ENCODE results near the gene BAIAP3.

BAIAP3 gene, protein sequence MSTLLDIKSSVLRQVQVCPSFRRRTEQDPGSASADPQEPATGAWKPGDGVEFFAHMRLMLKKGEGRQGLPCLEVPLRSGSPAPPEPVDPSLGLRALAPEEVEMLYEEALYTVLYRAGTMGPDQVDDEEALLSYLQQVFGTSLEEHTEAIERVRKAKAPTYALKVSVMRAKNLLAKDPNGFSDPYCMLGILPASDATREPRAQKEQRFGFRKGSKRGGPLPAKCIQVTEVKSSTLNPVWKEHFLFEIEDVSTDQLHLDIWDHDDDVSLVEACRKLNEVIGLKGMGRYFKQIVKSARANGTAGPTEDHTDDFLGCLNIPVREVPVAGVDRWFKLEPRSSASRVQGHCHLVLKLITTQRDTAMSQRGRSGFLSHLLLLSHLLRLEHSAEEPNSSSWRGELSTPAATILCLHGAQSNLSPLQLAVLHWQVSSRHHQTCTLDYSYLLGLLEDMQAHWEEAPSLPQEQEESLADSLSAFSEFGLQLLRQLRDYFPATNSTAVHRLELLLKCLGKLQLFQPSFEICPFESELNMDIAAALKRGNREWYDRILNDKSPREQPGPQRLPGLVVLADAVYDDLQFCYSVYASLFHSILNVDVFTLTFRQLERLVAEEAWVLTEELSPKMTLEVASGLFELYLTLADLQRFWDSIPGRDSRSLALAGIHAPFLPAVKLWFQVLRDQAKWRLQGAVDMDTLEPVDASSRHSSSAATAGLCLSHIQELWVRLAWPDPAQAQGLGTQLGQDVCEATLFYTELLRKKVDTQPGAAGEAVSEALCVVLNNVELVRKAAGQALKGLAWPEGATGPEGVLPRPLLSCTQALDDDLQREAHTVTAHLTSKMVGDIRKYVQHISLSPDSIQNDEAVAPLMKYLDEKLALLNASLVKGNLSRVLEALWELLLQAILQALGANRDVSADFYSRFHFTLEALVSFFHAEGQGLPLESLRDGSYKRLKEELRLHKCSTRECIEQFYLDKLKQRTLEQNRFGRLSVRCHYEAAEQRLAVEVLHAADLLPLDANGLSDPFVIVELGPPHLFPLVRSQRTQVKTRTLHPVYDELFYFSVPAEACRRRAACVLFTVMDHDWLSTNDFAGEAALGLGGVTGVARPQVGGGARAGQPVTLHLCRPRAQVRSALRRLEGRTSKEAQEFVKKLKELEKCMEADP
- long read RNA-seq: 0 reads

DNA sequence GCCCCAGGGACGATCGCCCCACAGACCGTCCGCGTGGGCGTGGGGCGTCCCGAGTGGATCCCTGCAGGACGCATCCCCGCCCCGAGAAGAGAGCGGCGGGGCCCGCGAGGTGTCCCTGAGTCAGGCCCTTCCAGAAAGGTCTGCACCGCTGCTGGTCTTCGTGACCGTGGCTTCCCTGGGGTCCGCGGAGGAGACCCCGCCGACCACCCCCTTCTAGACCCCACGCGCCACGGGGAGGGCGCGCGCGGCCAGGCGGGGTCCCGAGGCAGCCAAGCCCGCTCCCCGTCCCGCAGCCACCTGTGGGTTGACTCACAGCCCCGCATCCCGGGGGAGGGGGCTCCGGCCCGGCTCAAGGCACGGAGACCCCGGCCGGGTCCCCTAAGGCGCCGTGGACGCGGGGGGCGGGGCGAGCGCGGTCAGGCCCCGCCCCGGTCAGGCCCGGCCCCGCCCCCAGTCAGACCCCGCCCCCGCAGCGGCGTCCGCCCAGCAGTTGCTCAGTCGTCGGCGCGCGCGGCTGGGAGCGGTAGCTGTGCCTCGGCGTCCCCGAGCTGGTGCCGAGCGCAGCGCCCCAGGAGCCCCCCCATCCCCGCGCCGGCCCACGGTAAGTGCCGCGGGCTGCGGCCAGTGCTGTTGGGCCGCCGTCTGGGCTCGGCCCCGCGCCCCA, at the start of gene BAIAP3:
TSS of gene BAIAP3 (plus strand) at position 497 of the 664 bp plus-strand sequence. CDS start 4,905 bp downstream, outside the sequence.
- peaks cover 58% of the 10 kb centered on the region for H3K27me3 ChIP-seq (ENCODE audit: insufficient read depth, poor library complexity, severe bottlenecking)

DNA sequence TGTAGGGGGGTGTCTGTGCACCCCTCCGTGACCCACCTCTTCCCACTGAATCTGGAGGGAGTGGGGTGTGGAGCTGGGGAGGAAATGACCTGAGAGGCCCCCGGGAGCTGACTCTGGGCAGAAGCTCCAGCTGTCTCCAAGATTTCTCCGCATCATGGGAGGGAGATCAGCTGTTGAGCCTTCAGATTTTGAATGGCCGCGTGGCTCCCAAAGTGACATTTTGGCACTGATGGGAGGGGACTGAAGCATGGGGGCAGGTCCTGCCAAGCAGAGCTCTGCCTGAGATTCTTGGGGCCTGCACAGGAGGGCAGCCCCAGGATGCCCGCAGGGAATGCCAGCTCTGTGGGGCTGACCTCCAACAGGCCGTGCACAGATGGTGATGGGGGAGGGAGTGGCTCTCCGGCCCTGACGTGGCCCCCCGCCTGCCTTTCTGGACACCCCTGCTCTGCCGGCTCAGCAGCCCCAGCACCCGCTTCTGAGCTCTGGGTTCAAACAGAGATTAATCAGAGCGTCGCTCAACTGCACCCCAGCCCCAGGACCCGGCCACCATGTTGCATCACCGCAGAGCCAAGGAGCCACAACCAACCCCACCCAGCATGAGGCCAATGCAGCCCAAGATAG, 49.3 kb upstream of the BAIAP3 start:
- Histone ChIP-seq H3K27ac (replicated peaks) (no peak overlapping the region), H3K4me3 (replicated peaks; ENCODE audit: insufficient read depth, low read length) (no peak overlapping the region), H3K27me3 (ENCODE audit: insufficient read depth, poor library complexity, severe bottlenecking) (peaks cover 31% of the 10 kb centered on the region)
- DNase-seq (ENCODE audit: low read depth in 1 of 2, low spot score in 1 of 2): no peak
- TF ChIP-seq SPI1 (IDR thresholded peaks at IDR 0.05; ENCODE audit: borderline replicate concordance, low read depth): no peak
- TF ChIP-seq POLR2AphosphoS5 (IDR thresholded peaks at IDR 0.05; ENCODE audit: low read depth): no peak
- TF ChIP-seq, protein P1, sequence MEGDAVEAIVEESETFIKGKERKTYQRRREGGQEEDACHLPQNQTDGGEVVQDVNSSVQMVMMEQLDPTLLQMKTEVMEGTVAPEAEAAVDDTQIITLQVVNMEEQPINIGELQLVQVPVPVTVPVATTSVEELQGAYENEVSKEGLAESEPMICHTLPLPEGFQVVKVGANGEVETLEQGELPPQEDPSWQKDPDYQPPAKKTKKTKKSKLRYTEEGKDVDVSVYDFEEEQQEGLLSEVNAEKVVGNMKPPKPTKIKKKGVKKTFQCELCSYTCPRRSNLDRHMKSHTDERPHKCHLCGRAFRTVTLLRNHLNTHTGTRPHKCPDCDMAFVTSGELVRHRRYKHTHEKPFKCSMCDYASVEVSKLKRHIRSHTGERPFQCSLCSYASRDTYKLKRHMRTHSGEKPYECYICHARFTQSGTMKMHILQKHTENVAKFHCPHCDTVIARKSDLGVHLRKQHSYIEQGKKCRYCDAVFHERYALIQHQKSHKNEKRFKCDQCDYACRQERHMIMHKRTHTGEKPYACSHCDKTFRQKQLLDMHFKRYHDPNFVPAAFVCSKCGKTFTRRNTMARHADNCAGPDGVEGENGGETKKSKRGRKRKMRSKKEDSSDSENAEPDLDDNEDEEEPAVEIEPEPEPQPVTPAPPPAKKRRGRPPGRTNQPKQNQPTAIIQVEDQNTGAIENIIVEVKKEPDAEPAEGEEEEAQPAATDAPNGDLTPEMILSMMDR (IDR thresholded peaks at IDR 0.05; ENCODE audit: insufficient read depth, low read length): no peak
- TF ChIP-seq GABPA (IDR thresholded peaks at IDR 0.05; ENCODE audit: low read depth): no peak
- TF ChIP-seq, protein P2, sequence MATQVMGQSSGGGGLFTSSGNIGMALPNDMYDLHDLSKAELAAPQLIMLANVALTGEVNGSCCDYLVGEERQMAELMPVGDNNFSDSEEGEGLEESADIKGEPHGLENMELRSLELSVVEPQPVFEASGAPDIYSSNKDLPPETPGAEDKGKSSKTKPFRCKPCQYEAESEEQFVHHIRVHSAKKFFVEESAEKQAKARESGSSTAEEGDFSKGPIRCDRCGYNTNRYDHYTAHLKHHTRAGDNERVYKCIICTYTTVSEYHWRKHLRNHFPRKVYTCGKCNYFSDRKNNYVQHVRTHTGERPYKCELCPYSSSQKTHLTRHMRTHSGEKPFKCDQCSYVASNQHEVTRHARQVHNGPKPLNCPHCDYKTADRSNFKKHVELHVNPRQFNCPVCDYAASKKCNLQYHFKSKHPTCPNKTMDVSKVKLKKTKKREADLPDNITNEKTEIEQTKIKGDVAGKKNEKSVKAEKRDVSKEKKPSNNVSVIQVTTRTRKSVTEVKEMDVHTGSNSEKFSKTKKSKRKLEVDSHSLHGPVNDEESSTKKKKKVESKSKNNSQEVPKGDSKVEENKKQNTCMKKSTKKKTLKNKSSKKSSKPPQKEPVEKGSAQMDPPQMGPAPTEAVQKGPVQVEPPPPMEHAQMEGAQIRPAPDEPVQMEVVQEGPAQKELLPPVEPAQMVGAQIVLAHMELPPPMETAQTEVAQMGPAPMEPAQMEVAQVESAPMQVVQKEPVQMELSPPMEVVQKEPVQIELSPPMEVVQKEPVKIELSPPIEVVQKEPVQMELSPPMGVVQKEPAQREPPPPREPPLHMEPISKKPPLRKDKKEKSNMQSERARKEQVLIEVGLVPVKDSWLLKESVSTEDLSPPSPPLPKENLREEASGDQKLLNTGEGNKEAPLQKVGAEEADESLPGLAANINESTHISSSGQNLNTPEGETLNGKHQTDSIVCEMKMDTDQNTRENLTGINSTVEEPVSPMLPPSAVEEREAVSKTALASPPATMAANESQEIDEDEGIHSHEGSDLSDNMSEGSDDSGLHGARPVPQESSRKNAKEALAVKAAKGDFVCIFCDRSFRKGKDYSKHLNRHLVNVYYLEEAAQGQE (IDR thresholded peaks at IDR 0.05; ENCODE audit: insufficient replicate concordance, low read depth): no peak

More for the DNA sequence above, at the start of gene BAIAP3:
- H3K27ac ChIP-seq (replicated peaks): no peak within 1 kb of the TSS
- no peak within 1 kb of the TSS for H3K4me3 ChIP-seq (replicated peaks; ENCODE audit: insufficient read depth, low read length)
- TF ChIP-seq GABPA (IDR thresholded peaks at IDR 0.05; ENCODE audit: low read depth): no peak
- no peak for TF ChIP-seq SPI1 (IDR thresholded peaks at IDR 0.05; ENCODE audit: borderline replicate concordance, low read depth)
- TF ChIP-seq, protein P2 (IDR thresholded peaks at IDR 0.05; ENCODE audit: insufficient replicate concordance, low read depth): no peak
- TF ChIP-seq POLR2AphosphoS5 (IDR thresholded peaks at IDR 0.05; ENCODE audit: low read depth): no peak
- no peak for DNase-seq (ENCODE audit: low read depth in 1 of 2, low spot score in 1 of 2)

DNA sequence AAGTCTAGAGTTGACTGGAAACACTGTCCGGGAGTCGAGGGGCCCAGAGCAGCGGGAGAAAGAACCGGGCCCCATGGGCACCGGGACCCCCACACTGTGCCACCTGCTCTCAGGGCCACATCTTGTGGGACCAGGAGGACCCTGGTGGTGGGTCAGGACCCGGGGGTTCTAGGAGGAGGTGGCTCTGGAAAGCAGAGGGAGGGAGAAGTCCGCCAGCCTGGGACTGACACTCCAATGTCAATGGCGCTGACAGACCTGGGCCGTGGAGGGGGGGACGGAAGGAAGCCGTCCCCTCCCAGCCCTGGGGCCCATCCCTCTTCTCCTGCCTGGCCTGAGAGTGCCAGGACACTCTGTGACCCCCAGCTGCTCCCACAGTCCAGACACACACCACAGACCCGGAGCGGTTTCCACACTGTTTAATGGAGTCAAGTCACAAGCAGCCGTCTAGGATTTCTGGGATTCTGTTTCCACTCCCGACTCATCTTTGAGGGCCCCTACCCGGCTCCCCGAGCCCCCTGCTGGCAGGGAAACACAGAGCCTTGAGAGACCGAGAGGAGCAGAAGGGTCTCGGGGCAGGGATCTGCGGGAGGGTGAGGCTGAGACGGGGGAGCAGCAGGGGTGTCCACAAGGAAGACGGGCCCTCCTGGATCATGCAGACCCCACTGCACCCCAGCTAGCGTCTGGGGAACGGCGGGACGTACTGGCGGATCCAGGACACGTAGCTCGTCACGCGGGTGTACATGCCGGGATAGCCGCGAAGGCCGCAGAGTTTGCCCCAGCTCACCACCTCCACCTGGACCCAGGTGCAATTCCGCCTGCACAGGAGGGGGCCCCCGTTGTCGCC, 47.6 kb upstream of the BAIAP3 start:
- H3K27ac ChIP-seq (replicated peaks): no peak overlapping the region
- TF ChIP-seq, protein P1 (IDR thresholded peaks at IDR 0.05; ENCODE audit: insufficient read depth, low read length): no peak
- TF ChIP-seq SPI1 (IDR thresholded peaks at IDR 0.05; ENCODE audit: borderline replicate concordance, low read depth): no peak
- TF ChIP-seq, protein P2 (IDR thresholded peaks at IDR 0.05; ENCODE audit: insufficient replicate concordance, low read depth): no peak
- no peak for TF ChIP-seq POLR2AphosphoS5 (IDR thresholded peaks at IDR 0.05; ENCODE audit: low read depth)
- TF ChIP-seq GABPA (IDR thresholded peaks at IDR 0.05; ENCODE audit: low read depth): no peak
- H3K27me3 ChIP-seq (ENCODE audit: insufficient read depth, poor library complexity, severe bottlenecking): peaks cover 42% of the 10 kb centered on the region
- H3K4me3 ChIP-seq (replicated peaks; ENCODE audit: insufficient read depth, low read length): no peak overlapping the region
- no peak for DNase-seq (ENCODE audit: low read depth in 1 of 2, low spot score in 1 of 2)

Measured in HL-60 (cell line).